DMS53 treated with DMSO at 0.1 percent for 48 hours (cell line): Measurements from ENCODE around the gene SCN8A.
A peak's percentile ranks its signal among the peaks of the same experiment; 100 is the strongest.
"Not testable (repeated sequence)": the region's sequence is repeated elsewhere in the genome, so short reads cannot be mapped to it uniquely, and the experiment has no call there.

Experiments
- DNase-seq: peaks from one replicate; lab custom pipeline; 2025; ENCODE audit not compliant: unreplicated experiment; lab: John Stamatoyannopoulos, UW

SCN8A gene

GRCh38 chr12:51591016-51591901, at the start of gene SCN8A:
SCN8A (plus strand) TSS chr12:51591233; CDS start chr12:51662818, 71,585 bp downstream.
- DNase-seq, result peak; percentile 26

- DNase-seq, result no peak
Measured at GRCh38 chr12:51546097-51546496, 44.9 kb upstream of the SCN8A start.

- DNase-seq, result no peak
Measured at GRCh38 chr12:51547606-51548005, 43.4 kb upstream of the SCN8A start.

- DNase-seq, result no peak
Measured at GRCh38 chr12:51548241-51548640, 42.8 kb upstream of the SCN8A start.

- peak; percentile 91 for DNase-seq
Measured at GRCh38 chr12:51549637-51550036, 41.4 kb upstream of the SCN8A start.

- not testable (repeated sequence) for DNase-seq
Measured at GRCh38 chr12:51568271-51569032, 22.6 kb upstream of the SCN8A start.

GRCh38 chr12:51579321-51579850, 11.6 kb upstream of the SCN8A start:
- DNase-seq, result no peak

- DNase-seq, result no peak
Measured at GRCh38 chr12:51589060-51589459, 2.0 kb upstream of the SCN8A start.

- DNase-seq, result no peak
Measured at GRCh38 chr12:51589557-51590176, 1.4 kb upstream of the SCN8A start.

GRCh38 chr12:51590347-51591015, 552 bp upstream of the SCN8A start:
- peak; percentile 65 for DNase-seq

- no peak for DNase-seq
Measured at GRCh38 chr12:51592034-51592705, 1.1 kb downstream of the SCN8A start.

GRCh38 chr12:51593021-51593420, 2.0 kb downstream of the SCN8A start:
- DNase-seq, result no peak

GRCh38 chr12:51593539-51593938, 2.5 kb downstream of the SCN8A start:
- no peak for DNase-seq

- no peak for DNase-seq
Measured at GRCh38 chr12:51598156-51598555, 7.1 kb downstream of the SCN8A start.

GRCh38 chr12:51600721-51601120, 9.7 kb downstream of the SCN8A start:
- no peak for DNase-seq

- no peak for DNase-seq
Measured at GRCh38 chr12:51601241-51601640, 10.2 kb downstream of the SCN8A start.

- not testable (repeated sequence) for DNase-seq
Measured at GRCh38 chr12:51605896-51606295, 14.9 kb downstream of the SCN8A start.

- not testable (repeated sequence) for DNase-seq
Measured at GRCh38 chr12:51607197-51607596, 16.2 kb downstream of the SCN8A start.

GRCh38 chr12:51620448-51620847, 29.4 kb downstream of the SCN8A start:
- no peak for DNase-seq
